Endodermal cell (in vitro differentiated cells): ENCODE results near the gene EPC1. TPM values are rescaled to one million over a fixed set of nuclear protein-coding genes. Genes with fewer than 3 reads are reported as not detected.

ENCODE experiments used
- DNase-seq: peaks from one replicate; pipeline ENCODE4 v3.0.0-alpha.2; 2017
- H3K27ac ChIP-seq: 2 replicates; pipeline ENCODE4 v1.5.1; 2013; ENCODE audit warnings: mild to moderate bottlenecking, low read depth, low read length, moderate library complexity
- H3K27me3 ChIP-seq: 2 replicates; pipeline ENCODE4 v1.6.1; 2013; ENCODE audit warnings: mild to moderate bottlenecking, low read length, moderate library complexity; ENCODE audit not compliant: insufficient read depth, control insufficient read depth, poor library complexity, severe bottlenecking
- H3K36me3 ChIP-seq: 2 replicates; pipeline ENCODE4 v1.7.0; 2013; ENCODE audit warnings: mild to moderate bottlenecking, low read length, moderate library complexity; ENCODE audit not compliant: control insufficient read depth, insufficient read depth
- H3K4me1 ChIP-seq: one replicate; pipeline ENCODE4 v1.7.0; 2013; ENCODE audit warnings: low read length; ENCODE audit not compliant: control insufficient read depth, insufficient read depth
- H3K4me3 ChIP-seq: 2 replicates; pipeline ENCODE4 v1.5.1; 2013; ENCODE audit warnings: mild to moderate bottlenecking, low read length, moderate library complexity
- H3K9ac ChIP-seq: 2 replicates; pipeline ENCODE4 v1.6.1; 2013; ENCODE audit warnings: mild to moderate bottlenecking, low read length, moderate library complexity; ENCODE audit not compliant: poor library complexity, severe bottlenecking; ENCODE audit errors: extremely low read depth
- H3K9me3 ChIP-seq: 2 replicates; pipeline ENCODE4 v1.6.1; 2013; ENCODE audit warnings: mild to moderate bottlenecking, low read length, moderate library complexity; ENCODE audit not compliant: control insufficient read depth
- H3K27ac Mint-ChIP-seq: 2 replicates; pipeline ENCODE4 v1.8.0; 2020; ENCODE audit warnings: mixed read lengths
- H3K27me3 Mint-ChIP-seq: 2 replicates; pipeline ENCODE4 v1.8.0; 2021; ENCODE audit warnings: mild to moderate bottlenecking, mixed read lengths; ENCODE audit not compliant: insufficient read depth
- H3K36me3 Mint-ChIP-seq: 2 replicates; pipeline ENCODE4 v1.8.0; 2020; ENCODE audit warnings: low read depth, mixed read lengths
- H3K4me1 Mint-ChIP-seq: 2 replicates; pipeline ENCODE4 v1.8.0; 2020; ENCODE audit warnings: mixed read lengths
- H3K4me3 Mint-ChIP-seq: 2 replicates; pipeline ENCODE4 v1.8.0; 2020; ENCODE audit warnings: mild to moderate bottlenecking, moderate library complexity, mixed read lengths
- H3K9me3 Mint-ChIP-seq: 2 replicates; pipeline ENCODE4 v1.8.0; 2020; ENCODE audit warnings: mild to moderate bottlenecking, mixed read lengths
- WGBS, 2 experiments: methylation state at CpG; one replicate each; pipeline versions ENCODE4 v1.1.5 to v1.1.7; 2013; ENCODE audit warnings: missing lambda C conversion rate in 2 of 2, mixed read lengths in 1 of 2; ENCODE audit not compliant: insufficient coverage in 1 of 2, insufficient read length in 1 of 2; 5-methylcytosine and 5-hydroxymethylcytosine counted together
- total RNA-seq, 2 donors: library from RNA; stranded (reverse); fragmentation: NEBNext Ultra II Directional in 1 of 2; extraction: Animal tissue kit (Norgen Biotek cat#: 25700) in 1 of 2; gene quantifications; 2 replicates in 1 of 2; 3 replicates in 1 of 2; pipeline ENCODE4 v1.2.1, GENCODE V29; 2021
- TF ChIP-seq, protein P1 (sequence below): fragments of 200-600 bp; sonication (generic); conservative IDR thresholded peaks from 2 replicates; pipeline ENCODE4 v1.5.0; 2021; ENCODE audit warnings: antibody characterized with exemption, mild to moderate bottlenecking

The EPC1 gene
- total RNA-seq, 2 donors from 2014 or later = 27.9 to 40.3 TPM

DNA sequence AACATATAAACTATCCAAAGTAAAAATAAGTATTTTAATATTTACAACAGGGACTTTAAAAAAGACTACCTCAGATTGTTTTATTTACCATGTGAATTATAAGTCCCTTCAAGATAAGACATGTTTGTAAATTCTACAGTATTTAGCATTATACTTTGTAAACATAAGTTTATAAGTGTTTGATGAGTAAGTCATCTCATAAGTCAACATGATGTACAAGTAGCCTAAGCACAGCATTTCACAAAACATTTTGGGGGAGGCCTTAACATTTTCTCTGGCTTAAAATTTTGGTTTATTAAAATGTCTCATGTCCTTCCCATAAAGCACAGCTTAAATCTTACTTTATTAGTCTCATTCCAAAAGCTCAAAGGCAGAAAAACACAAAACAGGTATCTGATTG is 15.4 kb downstream of the EPC1 start:
- H3K4me3 Mint-ChIP-seq = no peak overlapping the region
- no peak overlapping the region for H3K27ac Mint-ChIP-seq
- TF ChIP-seq, protein P1, sequence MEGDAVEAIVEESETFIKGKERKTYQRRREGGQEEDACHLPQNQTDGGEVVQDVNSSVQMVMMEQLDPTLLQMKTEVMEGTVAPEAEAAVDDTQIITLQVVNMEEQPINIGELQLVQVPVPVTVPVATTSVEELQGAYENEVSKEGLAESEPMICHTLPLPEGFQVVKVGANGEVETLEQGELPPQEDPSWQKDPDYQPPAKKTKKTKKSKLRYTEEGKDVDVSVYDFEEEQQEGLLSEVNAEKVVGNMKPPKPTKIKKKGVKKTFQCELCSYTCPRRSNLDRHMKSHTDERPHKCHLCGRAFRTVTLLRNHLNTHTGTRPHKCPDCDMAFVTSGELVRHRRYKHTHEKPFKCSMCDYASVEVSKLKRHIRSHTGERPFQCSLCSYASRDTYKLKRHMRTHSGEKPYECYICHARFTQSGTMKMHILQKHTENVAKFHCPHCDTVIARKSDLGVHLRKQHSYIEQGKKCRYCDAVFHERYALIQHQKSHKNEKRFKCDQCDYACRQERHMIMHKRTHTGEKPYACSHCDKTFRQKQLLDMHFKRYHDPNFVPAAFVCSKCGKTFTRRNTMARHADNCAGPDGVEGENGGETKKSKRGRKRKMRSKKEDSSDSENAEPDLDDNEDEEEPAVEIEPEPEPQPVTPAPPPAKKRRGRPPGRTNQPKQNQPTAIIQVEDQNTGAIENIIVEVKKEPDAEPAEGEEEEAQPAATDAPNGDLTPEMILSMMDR = no peak
- no peaks in the 10 kb centered on the region for H3K9me3 Mint-ChIP-seq
- Histone ChIP-seq H3K27me3 (no peaks in the 10 kb centered on the region), H3K4me1 (peaks cover 38% of the 10 kb centered on the region), H3K4me3 (no peak overlapping the region), H3K27ac (no peak overlapping the region), H3K9me3 (no peaks in the 10 kb centered on the region), H3K36me3 (no peaks in the 10 kb centered on the region), H3K9ac (no peak overlapping the region)
- no peaks in the 10 kb centered on the region for H3K27me3 Mint-ChIP-seq
- H3K36me3 Mint-ChIP-seq = no peaks in the 10 kb centered on the region
- no peak for DNase-seq
- H3K4me1 Mint-ChIP-seq = peaks cover 69% of the 10 kb centered on the region

DNA sequence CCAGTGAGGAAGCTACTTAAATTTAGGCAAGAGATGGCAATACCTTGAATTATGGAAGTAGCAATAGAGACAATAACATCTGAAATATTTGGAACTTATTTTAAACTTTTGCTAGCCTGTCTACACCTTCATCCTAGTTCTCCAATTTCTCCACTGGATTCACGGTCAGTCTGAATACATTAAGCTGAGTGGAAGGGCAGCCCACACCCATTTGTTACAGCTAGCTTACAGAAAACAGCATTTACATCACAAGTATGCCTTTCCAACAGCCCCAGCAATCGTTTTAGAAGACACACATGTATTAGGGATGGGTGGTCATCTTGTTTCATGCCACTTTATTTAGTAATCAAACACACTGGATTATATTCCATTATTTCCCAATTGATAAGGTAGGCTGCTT is 16.7 kb downstream of the EPC1 start:
- H3K4me3 ChIP-seq = no peak overlapping the region
- no peaks in the 10 kb centered on the region for H3K9me3 ChIP-seq
- H3K36me3 ChIP-seq = no peaks in the 10 kb centered on the region
- peak overlapping the region; percentile 46 for H3K27ac Mint-ChIP-seq
- no peak overlapping the region for H3K27ac ChIP-seq
- DNase-seq = no peak
- no peak overlapping the region for H3K4me3 Mint-ChIP-seq
- peaks cover 33% of the 10 kb centered on the region for H3K4me1 ChIP-seq
- no peaks in the 10 kb centered on the region for H3K9me3 Mint-ChIP-seq
- TF ChIP-seq, protein P1 = no peak
- WGBS, 2 experiments = 44 to 67% methylated on average over 1 to 2 of the region's 2 CpGs
- no peaks in the 10 kb centered on the region for H3K36me3 Mint-ChIP-seq
- no peaks in the 10 kb centered on the region for H3K27me3 ChIP-seq
- no peaks in the 10 kb centered on the region for H3K27me3 Mint-ChIP-seq
- H3K4me1 Mint-ChIP-seq = peaks cover 66% of the 10 kb centered on the region
- no peak overlapping the region for H3K9ac ChIP-seq

DNA sequence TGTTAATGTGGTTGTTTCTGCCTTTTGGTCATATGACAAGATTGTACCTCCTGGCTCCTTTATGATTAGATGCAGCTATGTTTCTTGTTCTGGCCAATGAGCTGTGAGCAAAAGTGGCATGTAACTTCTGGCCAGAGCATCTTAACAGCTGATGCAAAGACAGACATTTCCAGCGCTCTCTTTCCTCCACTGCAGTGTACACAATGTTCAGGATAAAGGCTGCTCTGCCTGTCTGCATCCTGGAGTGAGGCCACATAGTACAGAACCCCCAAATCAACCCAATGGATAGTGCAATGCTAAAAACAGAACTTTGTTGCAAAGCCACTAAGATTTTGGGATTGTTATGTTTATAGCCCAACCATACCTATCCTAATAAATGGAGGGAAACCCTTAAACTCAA is 17.9 kb downstream of the EPC1 start:
- H3K27ac ChIP-seq = no peak overlapping the region
- H3K36me3 ChIP-seq = no peaks in the 10 kb centered on the region
- no peak for DNase-seq
- H3K9ac ChIP-seq = no peak overlapping the region
- H3K9me3 ChIP-seq = no peaks in the 10 kb centered on the region
- Mint-ChIP-seq H3K4me1 (peaks cover 63% of the 10 kb centered on the region), H3K9me3 (no peaks in the 10 kb centered on the region), H3K36me3 (peaks cover 4% of the 10 kb centered on the region), H3K4me3 (no peak overlapping the region), H3K27ac (no peak overlapping the region), H3K27me3 (no peaks in the 10 kb centered on the region)
- WGBS, 2 experiments = 89% methylated on average over 1 of the region's 1 CpG; no CpG with 5 or more reads in 1 of the 2 experiments
- peaks cover 25% of the 10 kb centered on the region for H3K4me1 ChIP-seq
- no peaks in the 10 kb centered on the region for H3K27me3 ChIP-seq
- TF ChIP-seq, protein P1 = no peak
- H3K4me3 ChIP-seq = no peak overlapping the region
